ENCODE data around the gene RYR1.
"Not testable (repeated sequence)": the region's sequence is repeated elsewhere in the genome, so short reads cannot be mapped to it uniquely, and the experiment has no call there.

The RYR1 gene

GRCh38 chr19:38457690-38458405, 24.4 kb downstream of the RYR1 start:
- no peak for DNase-seq (ENCODE audit: low spot score)

DNA sequence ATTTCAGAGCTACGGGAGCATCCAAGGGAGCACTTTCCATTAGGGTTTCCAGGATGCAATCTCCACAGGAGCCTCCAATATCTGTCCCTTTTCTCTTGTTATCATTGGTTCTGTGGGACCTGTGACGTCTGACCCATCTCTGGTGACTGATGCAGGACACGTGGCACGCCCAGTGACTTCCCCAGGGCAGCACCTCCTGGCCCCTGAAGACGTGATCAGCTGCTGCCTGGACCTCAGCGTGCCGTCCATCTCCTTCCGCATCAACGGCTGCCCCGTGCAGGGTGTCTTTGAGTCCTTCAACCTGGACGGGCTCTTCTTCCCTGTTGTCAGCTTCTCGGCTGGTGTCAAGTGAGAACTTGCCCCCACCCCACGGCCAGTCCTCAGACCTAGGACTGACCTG, 25.5 kb downstream of the RYR1 start:
- no peak for DNase-seq (ENCODE audit: low spot score)

- no peak for DNase-seq (ENCODE audit: low spot score)
These were observed 29.9 kb downstream of the RYR1 start for GRCh38 chr19:38463365-38463764.

DNA sequence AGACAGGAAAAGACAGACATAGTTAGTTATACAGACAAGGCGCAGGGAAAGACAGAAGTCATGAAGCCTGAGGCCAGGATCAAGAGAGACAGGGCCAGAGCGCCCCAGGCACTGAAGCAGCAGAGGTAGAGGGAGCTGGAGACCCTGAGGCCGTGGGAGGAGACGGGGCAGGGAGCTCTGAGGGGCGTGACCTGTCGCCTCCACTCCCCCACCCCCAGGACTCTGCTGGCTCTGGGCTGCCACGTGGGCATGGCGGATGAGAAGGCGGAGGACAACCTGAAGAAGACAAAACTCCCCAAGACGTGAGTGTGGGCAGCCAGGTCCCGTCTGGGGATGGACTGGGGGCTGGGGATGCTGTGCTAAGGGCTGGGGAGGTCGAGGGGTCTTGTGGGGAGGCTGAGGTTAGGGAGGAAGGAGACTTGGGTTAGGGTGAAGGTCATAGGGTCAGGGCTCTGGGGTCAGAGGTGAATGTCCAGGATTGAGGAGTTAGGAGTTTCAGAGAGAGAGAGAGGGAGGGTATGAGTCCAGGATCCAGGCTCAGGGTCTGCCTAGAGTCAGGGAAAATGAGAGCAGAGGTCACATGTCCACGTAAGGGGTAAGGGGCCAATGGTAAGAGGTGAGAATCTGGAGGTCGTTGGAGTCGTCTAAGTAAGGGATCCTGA, 31.1 kb downstream of the RYR1 start:
- no peak for DNase-seq (ENCODE audit: low spot score)

DNA sequence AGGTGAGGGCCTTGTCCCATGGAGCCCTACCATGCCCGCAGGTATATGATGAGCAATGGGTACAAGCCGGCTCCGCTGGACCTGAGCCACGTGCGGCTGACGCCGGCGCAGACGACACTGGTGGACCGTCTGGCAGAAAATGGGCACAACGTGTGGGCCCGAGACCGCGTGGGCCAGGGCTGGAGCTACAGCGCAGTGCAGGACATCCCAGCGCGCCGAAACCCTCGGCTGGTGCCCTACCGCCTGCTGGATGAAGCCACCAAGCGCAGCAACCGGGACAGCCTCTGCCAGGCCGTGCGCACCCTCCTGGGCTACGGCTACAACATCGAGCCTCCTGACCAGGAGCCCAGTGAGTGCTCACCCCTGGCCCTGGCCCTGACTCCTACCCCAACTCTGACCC, 32.6 kb downstream of the RYR1 start:
- DNase-seq (ENCODE audit: low spot score), result no peak

GRCh38 chr19:38467541-38468525, 34.3 kb downstream of the RYR1 start:
- no peak for DNase-seq (ENCODE audit: low spot score)

DNA sequence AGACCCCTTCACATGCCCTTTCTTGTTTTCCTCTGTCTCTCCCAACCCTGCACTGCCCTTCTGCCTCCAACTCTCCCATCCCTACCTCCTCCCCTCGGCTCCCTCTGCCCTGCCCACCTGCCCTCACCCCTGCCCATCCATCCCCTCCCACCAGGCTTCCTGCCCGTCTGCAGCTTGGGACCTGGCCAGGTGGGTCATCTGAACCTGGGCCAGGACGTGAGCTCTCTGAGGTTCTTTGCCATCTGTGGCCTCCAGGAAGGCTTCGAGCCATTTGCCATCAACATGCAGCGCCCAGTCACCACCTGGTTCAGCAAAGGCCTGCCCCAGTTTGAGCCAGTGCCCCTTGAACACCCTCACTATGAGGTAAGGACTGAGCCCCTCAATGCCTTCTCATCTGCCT, 35.7 kb downstream of the RYR1 start:
- no peak for DNase-seq (ENCODE audit: low spot score)

DNA sequence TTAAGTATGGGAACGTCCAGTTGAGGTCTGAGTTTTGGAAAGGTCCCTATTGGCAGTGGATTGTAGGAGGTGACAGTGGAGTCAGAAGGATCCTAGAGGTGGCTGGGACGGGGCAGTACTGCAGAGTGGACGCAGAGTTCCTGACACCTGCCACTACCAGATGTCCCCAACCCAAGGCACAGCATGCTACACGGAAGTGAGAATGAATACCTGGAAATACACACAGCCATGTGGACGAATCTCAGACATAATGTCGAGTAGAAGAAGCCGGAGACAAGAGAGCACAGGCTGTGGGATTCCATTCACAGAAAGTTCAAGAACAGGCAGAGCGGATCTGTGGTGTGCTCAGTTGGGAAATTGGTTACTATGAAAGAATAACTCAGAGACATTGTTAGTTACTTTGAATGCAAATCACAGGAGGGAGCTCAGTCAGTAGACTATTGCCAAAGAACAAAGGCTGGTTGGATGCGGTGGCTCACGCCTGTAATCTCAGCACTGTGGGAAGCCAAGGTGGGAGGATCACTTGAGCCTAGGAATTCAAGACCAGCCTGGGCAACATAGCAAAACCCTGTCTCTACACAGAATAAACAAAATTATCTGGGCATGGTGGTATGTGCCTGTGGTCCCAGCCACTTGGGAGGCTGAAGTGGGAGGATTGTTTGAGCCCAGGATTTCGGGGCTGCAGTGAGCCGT, 37.4 kb downstream of the RYR1 start:
- DNase-seq (ENCODE audit: low spot score), result no peak

DNA sequence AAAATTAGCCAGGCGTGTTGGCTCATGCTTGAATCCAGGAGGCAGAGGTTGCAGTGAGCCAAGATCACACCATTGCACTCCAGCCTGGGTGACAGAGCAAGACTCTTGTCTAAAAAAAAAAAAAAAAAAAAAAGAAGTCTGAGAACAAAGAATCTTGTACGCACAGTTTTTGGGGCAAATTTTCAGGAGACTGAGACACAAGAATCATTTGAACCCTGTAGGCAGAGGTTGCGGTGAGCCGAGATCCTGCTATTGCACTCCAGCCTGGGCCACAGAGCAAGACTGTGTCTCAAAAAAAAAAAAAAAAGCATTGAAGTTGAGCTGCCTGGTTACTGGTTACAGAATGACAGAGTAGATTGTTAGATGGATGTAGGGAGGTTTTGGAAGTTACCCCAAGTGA, 39.2 kb downstream of the RYR1 start:
- not testable (repeated sequence) for DNase-seq (ENCODE audit: low spot score)

DNA sequence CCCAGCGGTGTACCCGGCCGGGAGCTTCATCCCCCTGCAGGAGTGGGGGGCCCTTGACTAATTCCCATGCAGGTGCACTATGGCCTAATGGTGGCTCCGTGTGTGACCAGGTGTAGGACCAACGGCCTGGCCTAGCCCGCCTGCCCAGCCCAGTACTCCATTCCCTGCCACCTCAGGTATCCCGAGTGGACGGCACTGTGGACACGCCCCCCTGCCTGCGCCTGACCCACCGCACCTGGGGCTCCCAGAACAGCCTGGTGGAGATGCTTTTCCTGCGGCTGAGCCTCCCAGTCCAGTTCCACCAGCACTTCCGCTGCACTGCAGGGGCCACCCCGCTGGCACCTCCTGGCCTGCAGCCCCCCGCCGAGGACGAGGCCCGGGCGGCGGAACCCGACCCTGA, 39.7 kb downstream of the RYR1 start:
- no peak for DNase-seq (ENCODE audit: low spot score)

GRCh38 chr19:38475176-38475575, 41.7 kb downstream of the RYR1 start:
- no peak for DNase-seq (ENCODE audit: low spot score)

- no peak for DNase-seq (ENCODE audit: low spot score)
These were observed 44.9 kb downstream of the RYR1 start for GRCh38 chr19:38478273-38478971.

DNA sequence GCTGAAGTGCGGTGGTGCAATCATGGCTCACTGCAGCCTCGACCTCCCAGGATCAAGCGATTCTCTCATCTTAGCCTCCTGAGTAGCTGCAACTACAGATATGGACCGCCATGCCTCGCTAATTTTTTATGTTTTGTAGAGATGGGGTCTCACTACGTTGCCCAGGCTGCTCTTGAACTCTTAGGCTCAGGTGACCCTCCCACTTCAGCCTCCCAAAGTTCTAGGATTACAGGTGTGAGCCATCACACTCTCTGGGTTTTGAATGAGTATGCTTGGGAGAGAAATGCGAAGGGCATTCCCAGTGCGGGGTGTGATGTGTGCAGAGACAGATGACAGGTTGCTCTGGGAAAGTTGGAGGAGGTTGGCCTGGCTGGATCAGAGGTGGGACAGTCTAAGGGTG, 49.0 kb downstream of the RYR1 start:
- no peak for DNase-seq (ENCODE audit: low spot score)

DNA sequence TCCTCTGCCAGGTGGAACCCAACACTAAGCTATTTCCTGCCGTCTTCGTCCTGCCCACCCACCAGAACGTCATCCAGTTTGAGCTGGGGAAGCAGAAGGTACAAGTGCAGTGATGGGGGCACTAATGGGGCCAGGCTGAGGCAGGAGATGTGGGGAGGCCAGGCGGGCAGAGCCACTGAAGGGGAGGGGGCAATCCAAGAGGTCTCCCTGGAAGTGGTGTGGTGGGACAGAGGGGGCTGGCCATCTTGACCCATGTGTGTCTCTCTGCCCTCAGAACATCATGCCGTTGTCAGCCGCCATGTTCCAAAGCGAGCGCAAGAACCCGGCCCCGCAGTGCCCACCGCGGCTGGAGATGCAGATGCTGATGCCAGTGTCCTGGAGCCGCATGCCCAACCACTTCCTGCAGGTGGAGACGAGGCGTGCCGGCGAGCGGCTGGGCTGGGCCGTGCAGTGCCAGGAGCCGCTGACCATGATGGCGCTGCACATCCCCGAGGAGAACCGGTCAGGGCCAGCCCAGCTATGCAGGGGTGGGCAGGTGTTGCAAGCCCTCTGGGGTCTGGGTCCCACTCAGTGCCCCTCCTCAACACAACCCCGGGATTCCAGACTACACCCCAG, 49.6 kb downstream of the RYR1 start:
- DNase-seq (ENCODE audit: low spot score), result no peak

DNA sequence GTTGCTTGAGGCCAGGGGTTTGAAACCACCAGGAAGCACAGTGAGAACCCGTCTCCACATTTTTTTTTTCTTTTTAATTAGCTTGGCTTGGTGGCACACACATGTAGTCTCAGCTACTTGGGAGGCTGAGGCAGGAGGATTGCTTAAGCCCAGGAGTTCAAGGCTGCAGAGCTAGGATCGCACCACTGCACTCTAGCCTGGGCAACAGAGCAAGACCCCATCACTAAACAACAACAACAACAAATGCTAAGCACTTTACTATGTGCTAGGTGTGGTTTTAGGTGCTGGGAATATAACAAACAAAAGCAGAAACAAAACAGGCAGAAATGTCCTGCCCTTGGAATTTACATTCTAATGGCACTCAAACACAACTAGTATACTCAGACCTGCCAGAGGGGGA, 51.3 kb downstream of the RYR1 start:
- no peak for DNase-seq (ENCODE audit: low spot score)

DNA sequence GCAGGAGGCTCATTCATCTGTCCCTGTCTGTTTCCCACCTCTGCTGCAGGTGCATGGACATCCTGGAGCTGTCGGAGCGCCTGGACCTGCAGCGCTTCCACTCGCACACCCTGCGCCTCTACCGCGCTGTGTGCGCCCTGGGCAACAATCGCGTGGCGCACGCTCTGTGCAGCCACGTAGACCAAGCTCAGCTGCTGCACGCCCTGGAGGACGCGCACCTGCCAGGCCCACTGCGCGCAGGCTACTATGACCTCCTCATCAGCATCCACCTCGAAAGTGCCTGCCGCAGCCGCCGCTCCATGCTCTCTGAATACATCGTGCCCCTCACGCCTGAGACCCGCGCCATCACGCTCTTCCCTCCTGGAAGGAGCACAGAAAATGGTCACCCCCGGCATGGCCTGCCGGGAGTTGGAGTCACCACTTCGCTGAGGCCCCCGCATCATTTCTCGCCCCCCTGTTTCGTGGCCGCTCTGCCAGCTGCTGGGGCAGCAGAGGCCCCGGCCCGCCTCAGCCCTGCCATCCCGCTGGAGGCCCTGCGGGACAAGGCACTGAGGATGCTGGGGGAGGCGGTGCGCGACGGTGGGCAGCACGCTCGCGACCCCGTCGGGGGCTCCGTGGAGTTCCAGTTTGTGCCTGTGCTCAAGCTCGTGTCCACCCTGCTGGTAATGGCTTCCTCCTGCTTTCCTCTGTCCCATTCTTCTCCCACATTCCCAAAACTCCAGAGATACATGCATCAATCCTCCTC, 52.2 kb downstream of the RYR1 start:
- no peak for DNase-seq (ENCODE audit: low spot score)

DNA sequence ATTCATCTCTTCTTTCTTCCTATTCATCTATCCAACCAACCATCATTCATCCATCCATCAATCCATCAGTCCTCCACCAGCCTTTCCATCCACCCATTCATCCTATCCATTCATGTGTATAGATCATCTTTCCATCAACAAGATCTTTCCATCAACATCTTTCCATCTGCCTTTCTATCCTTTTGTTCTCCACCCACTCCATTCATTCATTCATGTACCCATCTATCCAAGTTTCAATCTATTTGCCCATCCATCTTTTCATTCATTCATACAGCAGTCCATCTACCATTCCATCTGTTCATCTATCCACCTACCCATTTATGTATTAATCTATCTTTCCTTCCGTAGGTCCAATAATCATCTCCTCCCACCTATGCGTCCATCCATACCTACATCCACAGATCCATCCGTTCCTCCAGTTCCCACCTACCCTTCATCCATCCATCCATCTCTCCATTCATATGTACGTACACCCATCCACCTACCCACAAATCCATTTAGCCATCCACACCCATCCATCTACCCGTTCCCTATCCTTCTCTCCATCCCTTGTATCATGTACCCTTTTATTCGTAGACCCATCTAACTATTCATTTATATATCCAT, 53.3 kb downstream of the RYR1 start:
- DNase-seq (ENCODE audit: low spot score), result no peak

DNA sequence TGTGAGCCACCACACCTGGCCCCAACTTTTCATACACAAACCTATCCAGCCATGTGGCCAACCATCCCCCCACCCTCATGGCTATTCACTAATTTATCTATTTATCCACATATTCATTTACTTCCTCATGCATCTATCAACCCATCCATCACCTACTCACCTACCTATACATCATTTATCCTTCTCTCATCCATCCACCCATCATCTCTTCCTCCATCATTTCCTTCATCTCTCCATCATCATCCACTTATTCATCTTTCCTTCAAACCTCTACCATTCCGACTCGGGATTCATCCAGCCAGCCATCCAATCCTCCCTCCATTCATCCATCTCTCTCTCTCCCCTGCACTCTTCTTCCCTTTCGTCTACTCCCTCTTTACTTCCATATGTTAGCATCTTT, 54.6 kb downstream of the RYR1 start:
- no peak for DNase-seq (ENCODE audit: low spot score)

DNA sequence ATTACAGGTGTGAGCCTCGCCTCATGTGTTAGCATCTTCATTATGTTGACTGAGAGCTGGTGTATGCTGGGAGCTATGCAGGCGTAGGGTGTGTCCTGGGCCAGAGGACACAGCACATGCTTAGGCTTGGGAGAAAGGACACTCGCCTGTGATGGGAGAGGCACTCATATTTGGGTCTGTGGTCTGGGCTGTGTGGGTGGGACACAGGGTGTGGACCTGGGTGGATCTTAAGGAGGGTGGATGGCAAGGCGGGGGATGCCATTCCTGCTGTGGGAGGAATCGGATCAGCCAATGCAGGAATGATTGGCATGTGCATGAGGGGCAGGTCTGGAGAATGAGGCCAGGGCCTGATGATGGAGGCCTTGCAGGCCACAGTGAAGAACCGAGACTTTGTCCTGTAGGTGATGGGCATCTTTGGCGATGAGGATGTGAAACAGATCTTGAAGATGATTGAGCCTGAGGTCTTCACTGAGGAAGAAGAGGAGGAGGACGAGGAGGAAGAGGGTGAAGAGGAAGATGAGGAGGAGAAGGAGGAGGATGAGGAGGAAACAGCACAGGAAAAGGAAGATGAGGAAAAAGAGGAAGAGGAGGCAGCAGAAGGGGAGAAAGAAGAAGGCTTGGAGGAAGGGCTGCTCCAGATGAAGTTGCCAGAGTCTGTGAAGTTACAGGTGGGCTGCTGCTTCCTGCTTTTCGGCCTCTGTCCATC, 55.4 kb downstream of the RYR1 start:
- DNase-seq (ENCODE audit: low spot score), result no peak
